Measurements from ENCODE around the gene ATP6V0D1. TPM values are rescaled to one million over a fixed set of nuclear protein-coding genes. Genes with fewer than 3 reads are reported as not detected.

ATP6V0D1 gene
- total and polyA plus RNA-seq, 2 experiments from 2014 or later, result 20.6 to 68.7 TPM

DNA sequence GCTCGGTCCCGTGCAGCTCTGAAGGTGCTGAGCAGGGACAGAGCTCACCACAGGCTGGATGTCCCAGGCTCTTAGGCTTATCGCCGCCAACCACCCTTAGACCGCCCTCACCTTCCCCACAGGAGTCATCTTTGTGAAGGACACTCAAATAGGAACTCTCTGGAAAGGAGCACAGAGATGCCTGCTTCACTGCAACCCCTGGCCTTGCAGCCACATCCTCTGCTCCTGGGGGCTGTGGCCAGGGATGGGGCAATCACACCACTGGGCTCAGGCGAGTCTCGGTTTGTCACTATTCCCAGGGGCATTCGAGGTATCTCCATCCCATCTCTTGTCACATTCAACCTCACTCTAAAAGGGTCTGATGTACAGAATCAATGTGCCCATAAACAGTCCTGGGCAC, 75.6 kb downstream of the ATP6V0D1 start:
- Histone ChIP-seq H3K9me2 (ENCODE audit: insufficient read depth) (no peaks in the 10 kb centered on the region), H2AFZ (no peak overlapping the region), H3K4me2 (no peak overlapping the region), H3K27ac (ENCODE audit: low read depth) (no peak overlapping the region; the same call in 1 of the 2 replicates), H3K79me2 (replicated peaks; ENCODE audit: insufficient read depth) (no peaks in the 10 kb centered on the region), H3K36me3 (ENCODE audit: insufficient read depth) (no peaks in the 10 kb centered on the region), H3F3A (replicated peaks; ENCODE audit: low read depth) (no peaks in the 10 kb centered on the region), H3K27me3 (ENCODE audit: insufficient read depth) (0 out of 2 replicates have a peak, but pooled peaks cover 3% of the 10 kb centered on the region), H3K4me3 (no peak overlapping the region), H3K4me1 (ENCODE audit: insufficient read depth) (peaks cover 21% of the 10 kb centered on the region; the same call in 1 of the 2 replicates), H4K20me1 (replicated peaks; ENCODE audit: insufficient read depth) (no peaks in the 10 kb centered on the region)
- DNase-seq (ENCODE audit: low spot score) (no peak), ATAC-seq (no peak)
- no peaks in the 10 kb centered on the region; the same call in 2 of the 3 replicates for H3K36me3 Mint-ChIP-seq (ENCODE audit: low read depth)
- TF ChIP-seq, protein P1, sequence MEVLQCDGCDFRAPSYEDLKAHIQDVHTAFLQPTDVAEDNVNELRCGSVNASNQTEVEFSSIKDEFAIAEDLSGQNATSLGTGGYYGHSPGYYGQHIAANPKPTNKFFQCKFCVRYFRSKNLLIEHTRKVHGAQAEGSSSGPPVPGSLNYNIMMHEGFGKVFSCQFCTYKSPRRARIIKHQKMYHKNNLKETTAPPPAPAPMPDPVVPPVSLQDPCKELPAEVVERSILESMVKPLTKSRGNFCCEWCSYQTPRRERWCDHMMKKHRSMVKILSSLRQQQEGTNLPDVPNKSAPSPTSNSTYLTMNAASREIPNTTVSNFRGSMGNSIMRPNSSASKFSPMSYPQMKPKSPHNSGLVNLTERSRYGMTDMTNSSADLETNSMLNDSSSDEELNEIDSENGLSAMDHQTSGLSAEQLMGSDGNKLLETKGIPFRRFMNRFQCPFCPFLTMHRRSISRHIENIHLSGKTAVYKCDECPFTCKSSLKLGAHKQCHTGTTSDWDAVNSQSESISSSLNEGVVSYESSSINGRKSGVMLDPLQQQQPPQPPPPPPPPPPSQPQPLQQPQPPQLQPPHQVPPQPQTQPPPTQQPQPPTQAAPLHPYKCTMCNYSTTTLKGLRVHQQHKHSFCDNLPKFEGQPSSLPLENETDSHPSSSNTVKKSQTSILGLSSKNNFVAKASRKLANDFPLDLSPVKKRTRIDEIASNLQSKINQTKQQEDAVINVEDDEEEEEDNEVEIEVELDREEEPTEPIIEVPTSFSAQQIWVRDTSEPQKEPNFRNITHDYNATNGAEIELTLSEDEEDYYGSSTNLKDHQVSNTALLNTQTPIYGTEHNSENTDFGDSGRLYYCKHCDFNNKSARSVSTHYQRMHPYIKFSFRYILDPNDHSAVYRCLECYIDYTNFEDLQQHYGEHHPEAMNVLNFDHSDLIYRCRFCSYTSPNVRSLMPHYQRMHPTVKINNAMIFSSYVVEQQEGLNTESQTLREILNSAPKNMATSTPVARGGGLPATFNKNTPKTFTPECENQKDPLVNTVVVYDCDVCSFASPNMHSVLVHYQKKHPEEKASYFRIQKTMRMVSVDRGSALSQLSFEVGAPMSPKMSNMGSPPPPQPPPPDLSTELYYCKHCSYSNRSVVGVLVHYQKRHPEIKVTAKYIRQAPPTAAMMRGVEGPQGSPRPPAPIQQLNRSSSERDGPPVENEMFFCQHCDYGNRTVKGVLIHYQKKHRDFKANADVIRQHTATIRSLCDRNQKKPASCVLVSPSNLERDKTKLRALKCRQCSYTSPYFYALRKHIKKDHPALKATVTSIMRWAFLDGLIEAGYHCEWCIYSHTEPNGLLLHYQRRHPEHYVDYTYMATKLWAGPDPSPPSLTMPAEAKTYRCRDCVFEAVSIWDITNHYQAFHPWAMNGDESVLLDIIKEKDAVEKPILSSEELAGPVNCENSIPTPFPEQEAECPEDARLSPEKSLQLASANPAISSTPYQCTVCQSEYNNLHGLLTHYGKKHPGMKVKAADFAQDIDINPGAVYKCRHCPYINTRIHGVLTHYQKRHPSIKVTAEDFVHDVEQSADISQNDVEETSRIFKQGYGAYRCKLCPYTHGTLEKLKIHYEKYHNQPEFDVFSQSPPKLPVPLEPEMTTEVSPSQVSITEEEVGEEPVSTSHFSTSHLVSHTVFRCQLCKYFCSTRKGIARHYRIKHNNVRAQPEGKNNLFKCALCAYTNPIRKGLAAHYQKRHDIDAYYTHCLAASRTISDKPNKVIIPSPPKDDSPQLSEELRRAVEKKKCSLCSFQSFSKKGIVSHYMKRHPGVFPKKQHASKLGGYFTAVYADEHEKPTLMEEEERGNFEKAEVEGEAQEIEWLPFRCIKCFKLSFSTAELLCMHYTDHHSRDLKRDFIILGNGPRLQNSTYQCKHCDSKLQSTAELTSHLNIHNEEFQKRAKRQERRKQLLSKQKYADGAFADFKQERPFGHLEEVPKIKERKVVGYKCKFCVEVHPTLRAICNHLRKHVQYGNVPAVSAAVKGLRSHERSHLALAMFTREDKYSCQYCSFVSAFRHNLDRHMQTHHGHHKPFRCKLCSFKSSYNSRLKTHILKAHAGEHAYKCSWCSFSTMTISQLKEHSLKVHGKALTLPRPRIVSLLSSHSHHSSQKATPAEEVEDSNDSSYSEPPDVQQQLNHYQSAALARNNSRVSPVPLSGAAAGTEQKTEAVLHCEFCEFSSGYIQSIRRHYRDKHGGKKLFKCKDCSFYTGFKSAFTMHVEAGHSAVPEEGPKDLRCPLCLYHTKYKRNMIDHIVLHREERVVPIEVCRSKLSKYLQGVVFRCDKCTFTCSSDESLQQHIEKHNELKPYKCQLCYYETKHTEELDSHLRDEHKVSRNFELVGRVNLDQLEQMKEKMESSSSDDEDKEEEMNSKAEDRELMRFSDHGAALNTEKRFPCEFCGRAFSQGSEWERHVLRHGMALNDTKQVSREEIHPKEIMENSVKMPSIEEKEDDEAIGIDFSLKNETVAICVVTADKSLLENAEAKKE (CRISPR knock-in tag; IDR thresholded peaks at IDR 0.05), result no peak
- TF ChIP-seq, protein P2, sequence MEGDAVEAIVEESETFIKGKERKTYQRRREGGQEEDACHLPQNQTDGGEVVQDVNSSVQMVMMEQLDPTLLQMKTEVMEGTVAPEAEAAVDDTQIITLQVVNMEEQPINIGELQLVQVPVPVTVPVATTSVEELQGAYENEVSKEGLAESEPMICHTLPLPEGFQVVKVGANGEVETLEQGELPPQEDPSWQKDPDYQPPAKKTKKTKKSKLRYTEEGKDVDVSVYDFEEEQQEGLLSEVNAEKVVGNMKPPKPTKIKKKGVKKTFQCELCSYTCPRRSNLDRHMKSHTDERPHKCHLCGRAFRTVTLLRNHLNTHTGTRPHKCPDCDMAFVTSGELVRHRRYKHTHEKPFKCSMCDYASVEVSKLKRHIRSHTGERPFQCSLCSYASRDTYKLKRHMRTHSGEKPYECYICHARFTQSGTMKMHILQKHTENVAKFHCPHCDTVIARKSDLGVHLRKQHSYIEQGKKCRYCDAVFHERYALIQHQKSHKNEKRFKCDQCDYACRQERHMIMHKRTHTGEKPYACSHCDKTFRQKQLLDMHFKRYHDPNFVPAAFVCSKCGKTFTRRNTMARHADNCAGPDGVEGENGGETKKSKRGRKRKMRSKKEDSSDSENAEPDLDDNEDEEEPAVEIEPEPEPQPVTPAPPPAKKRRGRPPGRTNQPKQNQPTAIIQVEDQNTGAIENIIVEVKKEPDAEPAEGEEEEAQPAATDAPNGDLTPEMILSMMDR (conservative IDR thresholded peaks at IDR 0.05; ENCODE audit: low read depth in 2 of 2), result no peak
- TF ChIP-seq EZH2 (IDR thresholded peaks at IDR 0.05; ENCODE audit: low read depth, unreplicated experiment), result no peak
- no peak for TF ChIP-seq POLR2AphosphoS5 (IDR thresholded peaks at IDR 0.05; ENCODE audit: low read depth)
- TF ChIP-seq ZNF331 (CRISPR knock-in tag; IDR thresholded peaks at IDR 0.05; ENCODE audit: low read depth), result no peak
- no peak for TF ChIP-seq ZNF114 (CRISPR knock-in tag; IDR thresholded peaks at IDR 0.05)
- TF ChIP-seq NANOG (IDR thresholded peaks at IDR 0.05; ENCODE audit: borderline replicate concordance), result no peak
- no peak for TF ChIP-seq JUNB (IDR thresholded peaks at IDR 0.05; ENCODE audit: unreplicated experiment)
- TF ChIP-seq CREB1 (CRISPR knock-in tag; IDR thresholded peaks at IDR 0.05; ENCODE audit: low read depth), result no peak
- TF ChIP-seq, protein P3, sequence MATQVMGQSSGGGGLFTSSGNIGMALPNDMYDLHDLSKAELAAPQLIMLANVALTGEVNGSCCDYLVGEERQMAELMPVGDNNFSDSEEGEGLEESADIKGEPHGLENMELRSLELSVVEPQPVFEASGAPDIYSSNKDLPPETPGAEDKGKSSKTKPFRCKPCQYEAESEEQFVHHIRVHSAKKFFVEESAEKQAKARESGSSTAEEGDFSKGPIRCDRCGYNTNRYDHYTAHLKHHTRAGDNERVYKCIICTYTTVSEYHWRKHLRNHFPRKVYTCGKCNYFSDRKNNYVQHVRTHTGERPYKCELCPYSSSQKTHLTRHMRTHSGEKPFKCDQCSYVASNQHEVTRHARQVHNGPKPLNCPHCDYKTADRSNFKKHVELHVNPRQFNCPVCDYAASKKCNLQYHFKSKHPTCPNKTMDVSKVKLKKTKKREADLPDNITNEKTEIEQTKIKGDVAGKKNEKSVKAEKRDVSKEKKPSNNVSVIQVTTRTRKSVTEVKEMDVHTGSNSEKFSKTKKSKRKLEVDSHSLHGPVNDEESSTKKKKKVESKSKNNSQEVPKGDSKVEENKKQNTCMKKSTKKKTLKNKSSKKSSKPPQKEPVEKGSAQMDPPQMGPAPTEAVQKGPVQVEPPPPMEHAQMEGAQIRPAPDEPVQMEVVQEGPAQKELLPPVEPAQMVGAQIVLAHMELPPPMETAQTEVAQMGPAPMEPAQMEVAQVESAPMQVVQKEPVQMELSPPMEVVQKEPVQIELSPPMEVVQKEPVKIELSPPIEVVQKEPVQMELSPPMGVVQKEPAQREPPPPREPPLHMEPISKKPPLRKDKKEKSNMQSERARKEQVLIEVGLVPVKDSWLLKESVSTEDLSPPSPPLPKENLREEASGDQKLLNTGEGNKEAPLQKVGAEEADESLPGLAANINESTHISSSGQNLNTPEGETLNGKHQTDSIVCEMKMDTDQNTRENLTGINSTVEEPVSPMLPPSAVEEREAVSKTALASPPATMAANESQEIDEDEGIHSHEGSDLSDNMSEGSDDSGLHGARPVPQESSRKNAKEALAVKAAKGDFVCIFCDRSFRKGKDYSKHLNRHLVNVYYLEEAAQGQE (IDR thresholded peaks at IDR 0.05; ENCODE audit: unreplicated experiment), result no peak
- no peak for TF ChIP-seq EZH2phosphoT487 (IDR thresholded peaks at IDR 0.05; ENCODE audit: unreplicated experiment)
- TF ChIP-seq, protein P4, sequence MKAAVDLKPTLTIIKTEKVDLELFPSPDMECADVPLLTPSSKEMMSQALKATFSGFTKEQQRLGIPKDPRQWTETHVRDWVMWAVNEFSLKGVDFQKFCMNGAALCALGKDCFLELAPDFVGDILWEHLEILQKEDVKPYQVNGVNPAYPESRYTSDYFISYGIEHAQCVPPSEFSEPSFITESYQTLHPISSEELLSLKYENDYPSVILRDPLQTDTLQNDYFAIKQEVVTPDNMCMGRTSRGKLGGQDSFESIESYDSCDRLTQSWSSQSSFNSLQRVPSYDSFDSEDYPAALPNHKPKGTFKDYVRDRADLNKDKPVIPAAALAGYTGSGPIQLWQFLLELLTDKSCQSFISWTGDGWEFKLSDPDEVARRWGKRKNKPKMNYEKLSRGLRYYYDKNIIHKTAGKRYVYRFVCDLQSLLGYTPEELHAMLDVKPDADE (IDR thresholded peaks at IDR 0.05), result no peak
- no peak for TF ChIP-seq STAT1 (IDR thresholded peaks at IDR 0.05; ENCODE audit: unreplicated experiment)
- no peak overlapping the region for H3K4me3 Mint-ChIP-seq
- H3K9me3 Mint-ChIP-seq, result no peaks in the 10 kb centered on the region
- peaks cover 6% of the 10 kb centered on the region for H3K27me3 Mint-ChIP-seq (ENCODE audit: insufficient read depth, low read depth, poor library complexity)
- no peak overlapping the region for H3K27ac Mint-ChIP-seq
- H3K4me1 Mint-ChIP-seq, result peaks cover 29% of the 10 kb centered on the region
